Naive thymus-derived CD8-positive, alpha-beta T cell (primary cell): ENCODE data around the gene RAVER2. TPM values are rescaled to one million over a fixed set of nuclear protein-coding genes. Genes with fewer than 3 reads are reported as not detected.
A peak's percentile ranks its signal among the peaks of the same experiment; 100 is the strongest.

ENCODE experiments used
- ATAC-seq, 2 donors: fragments of 150-1000 bp; cut with Tn5 transposase in 1 of 2; sonication (Bioruptor Pico), chemical (Tn5 transposase) in 1 of 2; 1 replicate in 1 of 2; 2 replicates in 1 of 2; pipeline ENCODE4 v1.10.0; 2021; ENCODE audit warnings: mild to moderate bottlenecking in 2 of 2, moderate library complexity in 2 of 2
- POLR2A ChIA-PET: fragments of 350-600 bp; sonication (Branson Sonifier 250); formaldehyde crosslinking; loops from one replicate; lab custom pipeline; 2021; ENCODE audit warnings: antibody characterized with exemption; lab: Charles Lee
- DNase-seq, 10 donors: peaks; one replicate each; pipeline versions ENCODE4 v3.0.0 to v3.0.0-alpha.2; 2020 to 2022
- H3K27ac Mint-ChIP-seq, 10 donors: one replicate each; pipeline ENCODE4 v1.8.0; 2020 to 2022; ENCODE audit warnings: mild to moderate bottlenecking in 10 of 10, mixed read lengths in 10 of 10, moderate library complexity in 4 of 10, inconsistent platforms in 1 of 10
- H3K27me3 Mint-ChIP-seq, 5 donors: one replicate each; pipeline ENCODE4 v1.8.0; 2021 to 2022; ENCODE audit warnings: mixed read lengths in 5 of 5
- H3K36me3 Mint-ChIP-seq, 3 donors: one replicate each; pipeline ENCODE4 v1.8.0; 2020 to 2022; ENCODE audit warnings: mixed read lengths in 3 of 3, mild to moderate bottlenecking in 2 of 3, inconsistent platforms in 1 of 3
- H3K4me1 Mint-ChIP-seq, 4 donors: one replicate each; pipeline ENCODE4 v1.8.0; 2021 to 2022; ENCODE audit warnings: mixed read lengths in 4 of 4
- H3K4me3 Mint-ChIP-seq, 10 donors: one replicate each; pipeline ENCODE4 v1.8.0; 2020 to 2022; ENCODE audit warnings: mild to moderate bottlenecking in 10 of 10, mixed read lengths in 10 of 10, moderate library complexity in 6 of 10, inconsistent platforms in 1 of 10
- H3K9me3 Mint-ChIP-seq, 9 donors: one replicate each; pipeline ENCODE4 v1.8.0; 2020 to 2022; ENCODE audit warnings: mixed read lengths in 9 of 9, mild to moderate bottlenecking in 3 of 9, inconsistent platforms in 1 of 9, moderate library complexity in 1 of 9
- polyA plus RNA-seq, 3 donors: library from polyadenylated mRNA; unstranded; fragments of 300-500 nt; fragmentation: Illumina TruSeq; gene quantifications; one replicate each; pipeline ENCODE4 v1.2.3, GENCODE V29; 2021
- total RNA-seq, 8 experiments: library from RNA in 2 of 8; stranded (reverse) in 2 of 8; gene quantifications; one replicate each; pipeline ENCODE4 v1.2.3 and lab custom pipeline; 2021 to 2026

Gene RAVER2
- total and polyA plus RNA-seq, 5 experiments from 2014 or later, result 0.48 to 6.1 (median 1.8) TPM

DNA sequence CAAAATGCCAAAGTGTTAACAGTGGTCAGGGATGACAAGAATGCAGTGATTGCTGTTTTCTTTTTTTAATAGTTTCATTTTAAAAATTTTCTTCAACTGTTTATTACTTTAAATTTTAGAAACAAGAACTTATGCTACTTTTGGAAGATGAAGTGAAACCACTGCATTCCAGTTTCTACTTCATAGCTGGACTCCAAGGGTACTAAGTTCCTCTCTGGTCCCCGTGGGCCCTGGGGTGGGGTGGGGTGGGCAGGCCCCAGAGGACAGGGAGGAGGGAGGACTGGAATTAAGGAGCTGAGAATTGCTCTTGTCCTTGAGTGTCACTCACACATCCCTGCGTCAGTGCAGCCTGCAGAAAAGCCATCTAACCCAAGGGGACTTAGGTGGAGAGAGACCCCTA, 97.3 kb downstream of the RAVER2 start:
- Mint-ChIP-seq H3K27me3 (no peaks in the 10 kb centered on the region), H3K27ac (peak overlapping the region in 2 of 10 donors; percentile 29 to 56), H3K9me3 (no peaks in the 10 kb centered on the region), H3K4me1 (peaks cover 1 to 7% (median 4%) of the 10 kb centered on the region in 4 donors), H3K36me3 (peaks cover 2 to 93% (median 35%) of the 10 kb centered on the region in 3 donors), H3K4me3 (no peak overlapping the region)
- DNase-seq (no peak), ATAC-seq (no peak)
- POLR2A ChIA-PET, result no interaction called here

GRCh38 chr1:64843675-64844074, 98.8 kb downstream of the RAVER2 start:
- no peak overlapping the region for H3K4me3 Mint-ChIP-seq
- no peaks in the 10 kb centered on the region for H3K27me3 Mint-ChIP-seq
- peaks cover 0 to 93% (median 29%) of the 10 kb centered on the region in 3 donors for H3K36me3 Mint-ChIP-seq
- H3K4me1 Mint-ChIP-seq, result peaks cover 1 to 7% (median 4%) of the 10 kb centered on the region in 4 donors
- peak overlapping the region in 5 of 10 donors; percentile 13 to 83 (median 25) for H3K27ac Mint-ChIP-seq
- no peak for DNase-seq
- ATAC-seq, result no peak
- H3K9me3 Mint-ChIP-seq, result no peaks in the 10 kb centered on the region
- POLR2A ChIA-PET, result interaction anchor here (0.6 kb wide), 1 partner anchor 122 kb away, joined by 3 read pairs; no protein-coding TSS in a partner anchor

- POLR2A ChIA-PET, result interaction anchor here (0.6 kb wide), 1 partner anchor 345 kb away, joined by 3 read pairs; no protein-coding TSS in a partner anchor
- DNase-seq, result no peak
- peak overlapping the region in 3 of 10 donors; percentile 19 to 72 (median 25) for H3K27ac Mint-ChIP-seq
- no peaks in the 10 kb centered on the region for H3K27me3 Mint-ChIP-seq
- H3K9me3 Mint-ChIP-seq, result no peaks in the 10 kb centered on the region
- H3K4me3 Mint-ChIP-seq, result peak overlapping the region in 1 of 10 donors; percentile 15
- no peak for ATAC-seq
- H3K36me3 Mint-ChIP-seq, result peaks cover 0 to 95% (median 30%) of the 10 kb centered on the region in 3 donors
- H3K4me1 Mint-ChIP-seq, result peaks cover 1 to 7% (median 4%) of the 10 kb centered on the region in 4 donors
These were observed 99.3 kb downstream of the RAVER2 start for GRCh38 chr1:64844175-64844574.

DNA sequence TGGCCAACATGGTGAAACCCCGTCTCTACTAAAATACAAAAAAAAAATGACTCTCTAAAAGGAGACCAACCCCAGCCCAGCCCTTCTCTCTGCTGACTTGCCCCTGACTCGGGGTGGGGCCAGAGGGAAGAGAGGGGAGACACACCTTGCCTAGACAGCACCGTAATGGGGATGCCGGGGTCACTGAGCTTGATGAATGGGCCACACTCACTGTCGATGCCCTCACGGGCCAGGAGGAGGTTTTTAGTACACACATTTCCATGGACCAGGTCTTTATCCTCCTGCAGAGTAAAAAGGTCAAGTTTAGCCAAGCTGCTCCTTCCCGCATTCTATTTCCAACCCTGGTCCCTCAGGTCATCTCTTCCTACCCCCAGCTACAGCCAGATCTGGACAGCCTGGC, 99.7 kb downstream of the RAVER2 start:
- Mint-ChIP-seq H3K27me3 (no peaks in the 10 kb centered on the region), H3K4me1 (peaks cover 1 to 9% (median 4%) of the 10 kb centered on the region in 4 donors), H3K27ac (peak overlapping the region in 7 of 10 donors; percentile 4 to 66 (median 51)), H3K4me3 (no peak overlapping the region), H3K9me3 (no peaks in the 10 kb centered on the region), H3K36me3 (peaks cover 0 to 95% (median 27%) of the 10 kb centered on the region in 3 donors)
- DNase-seq, result no peak
- no peak for ATAC-seq
- POLR2A ChIA-PET, result interaction anchor here (0.6 kb wide), 1 partner anchor 345 kb away, joined by 3 read pairs; no protein-coding TSS in a partner anchor

DNA sequence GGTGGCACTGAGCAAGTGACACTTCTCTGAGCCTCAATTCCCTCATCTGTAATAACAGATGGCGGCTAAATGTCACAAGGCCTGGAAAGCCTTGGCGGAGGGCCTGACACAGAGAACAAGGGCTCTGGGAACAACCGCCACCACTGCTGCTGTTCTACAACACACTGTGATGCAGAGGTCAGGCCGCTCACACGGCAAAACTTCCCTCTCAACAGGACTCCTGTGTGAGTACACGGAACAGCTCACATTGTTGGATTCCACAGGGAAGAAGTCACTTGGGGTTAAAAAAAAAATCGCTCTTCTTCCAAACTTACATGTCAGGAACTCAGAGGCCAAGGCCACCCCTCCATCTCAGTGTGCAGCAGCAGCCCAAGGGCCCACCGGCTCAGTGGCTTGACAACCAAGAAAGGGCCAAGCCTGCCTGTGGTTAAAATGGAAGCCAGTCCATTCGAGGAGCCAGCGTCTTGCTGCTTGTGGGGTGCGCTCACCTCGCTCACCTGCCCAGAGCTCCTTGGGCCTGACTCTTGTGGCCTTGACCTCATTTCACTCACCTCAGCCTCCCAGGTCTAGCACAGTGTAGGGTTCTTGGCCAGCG, 101.1 kb downstream of the RAVER2 start:
- POLR2A ChIA-PET, result interaction anchor here (0.7 kb wide), 1 partner anchor 17 kb away, joined by 3 read pairs; no protein-coding TSS in a partner anchor
- no peaks in the 10 kb centered on the region for H3K9me3 Mint-ChIP-seq
- H3K27me3 Mint-ChIP-seq, result no peaks in the 10 kb centered on the region
- DNase-seq (no peak), ATAC-seq (no peak)
- peaks cover 0 to 94% (median 25%) of the 10 kb centered on the region in 3 donors for H3K36me3 Mint-ChIP-seq
- H3K4me1 Mint-ChIP-seq, result peaks cover 2 to 8% (median 4%) of the 10 kb centered on the region in 4 donors
- peak overlapping the region in 6 of 10 donors; percentile 5 to 84 (median 66) for H3K27ac Mint-ChIP-seq
- no peak overlapping the region for H3K4me3 Mint-ChIP-seq

DNA sequence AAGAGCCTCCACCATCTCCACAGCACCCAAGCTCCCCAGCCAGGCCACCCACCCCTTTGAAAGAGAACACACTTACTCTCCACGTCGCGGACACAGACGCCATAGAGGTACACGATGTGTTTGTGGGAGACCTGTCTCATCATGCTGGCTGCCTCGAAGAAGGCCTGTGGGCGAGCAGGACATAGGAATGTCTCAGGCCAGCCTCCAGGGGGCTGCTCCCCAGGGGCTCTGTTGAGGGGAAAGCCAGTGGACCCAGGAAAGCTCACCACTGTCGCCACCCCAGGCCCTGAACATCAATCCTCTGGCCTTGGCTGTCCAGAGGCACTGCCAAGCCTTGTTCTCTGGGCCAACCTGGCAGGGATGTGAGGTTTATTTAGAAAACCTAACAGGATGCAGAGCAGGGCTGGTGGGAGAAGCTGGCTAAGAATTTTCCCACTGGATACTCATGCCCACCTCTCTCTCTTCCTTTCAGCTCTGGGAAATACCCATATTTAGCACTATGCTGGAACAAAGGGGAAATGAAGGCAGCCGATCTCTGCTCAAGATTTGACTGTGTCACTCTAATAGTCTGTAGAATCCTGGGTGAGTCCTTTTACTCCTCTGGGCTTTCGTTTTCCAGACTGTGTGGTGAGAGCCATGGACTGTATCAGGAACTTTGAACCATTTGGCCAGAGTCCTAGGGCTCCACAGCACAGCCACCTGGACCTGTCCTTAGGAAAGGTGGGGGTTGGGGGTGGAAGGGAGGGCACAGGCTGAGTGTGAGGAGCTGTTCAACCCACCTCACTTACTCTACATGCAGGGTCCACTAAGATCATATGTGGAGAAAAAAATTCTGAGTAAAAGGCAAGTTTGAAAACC, 101.9 kb downstream of the RAVER2 start:
- no peaks in the 10 kb centered on the region for H3K27me3 Mint-ChIP-seq
- POLR2A ChIA-PET, result interaction anchor here (0.7 kb wide), 1 partner anchor 420 kb away, joined by 3 read pairs; no protein-coding TSS in a partner anchor
- peaks cover 0 to 92% (median 27%) of the 10 kb centered on the region in 3 donors for H3K36me3 Mint-ChIP-seq
- DNase-seq (no peak), ATAC-seq (no peak)
- H3K4me3 Mint-ChIP-seq, result peak overlapping the region in 2 of 10 donors; percentile 33 to 38
- H3K4me1 Mint-ChIP-seq, result peaks cover 2 to 9% (median 4%) of the 10 kb centered on the region in 4 donors
- H3K27ac Mint-ChIP-seq, result peak overlapping the region in 8 of 10 donors; percentile 12 to 84 (median 59)
- H3K9me3 Mint-ChIP-seq, result no peaks in the 10 kb centered on the region

DNA sequence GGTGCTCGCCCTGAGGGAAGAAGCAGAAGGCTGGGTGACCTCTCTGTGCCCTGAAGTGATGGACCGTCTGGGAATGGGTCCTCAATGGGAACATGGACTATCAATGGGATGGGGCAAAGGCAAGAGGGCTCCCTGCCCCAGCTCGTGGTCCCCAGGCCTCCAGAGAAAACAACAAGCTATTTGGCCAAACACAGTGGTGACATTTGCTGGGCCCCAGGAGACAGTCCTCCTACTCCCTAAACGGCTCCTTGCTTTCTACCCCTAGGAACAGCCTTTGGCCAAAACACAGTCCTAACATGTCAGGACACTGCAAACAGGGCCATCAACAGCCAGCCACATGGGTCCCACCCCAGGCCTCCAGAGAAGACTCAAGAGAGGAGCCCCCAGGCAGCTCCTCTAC, 102.8 kb downstream of the RAVER2 start:
- Mint-ChIP-seq H3K4me3 (no peak overlapping the region), H3K27me3 (no peaks in the 10 kb centered on the region), H3K36me3 (peaks cover 0 to 95% (median 27%) of the 10 kb centered on the region in 3 donors), H3K27ac (peak overlapping the region in 2 of 10 donors; percentile 23 to 52), H3K4me1 (peaks cover 2 to 13% (median 4%) of the 10 kb centered on the region in 4 donors), H3K9me3 (no peaks in the 10 kb centered on the region)
- POLR2A ChIA-PET, result no interaction called here
- DNase-seq (no peak), ATAC-seq (no peak)

GRCh38 chr1:64848136-64848535, 103.3 kb downstream of the RAVER2 start:
- Mint-ChIP-seq H3K27ac (peak overlapping the region in 2 of 10 donors; percentile 9 to 23), H3K36me3 (peaks cover 0 to 95% (median 25%) of the 10 kb centered on the region in 3 donors)

GRCh38 chr1:64848803-64849202, 103.9 kb downstream of the RAVER2 start:
- H3K9me3 Mint-ChIP-seq, result no peaks in the 10 kb centered on the region
- peak overlapping the region in 6 of 10 donors; percentile 14 to 61 (median 32) for H3K27ac Mint-ChIP-seq
- no peaks in the 10 kb centered on the region for H3K27me3 Mint-ChIP-seq
- ATAC-seq (no peak), DNase-seq (no peak)
- POLR2A ChIA-PET, result interaction anchor here (1.0 kb wide), 1 partner anchor 13 kb away, joined by 4 read pairs; no protein-coding TSS in a partner anchor
- H3K4me3 Mint-ChIP-seq, result peak overlapping the region in 1 of 10 donors; percentile 15
- H3K4me1 Mint-ChIP-seq, result peaks cover 0 to 12% (median under 1%) of the 10 kb centered on the region in 4 donors
- peaks cover 0 to 95% (median 29%) of the 10 kb centered on the region in 3 donors for H3K36me3 Mint-ChIP-seq

More at GRCh38 chr1:64848136-64848535, 103.3 kb downstream of the RAVER2 start:
- ATAC-seq (no peak), DNase-seq (no peak)
- H3K27me3 Mint-ChIP-seq, result no peaks in the 10 kb centered on the region
- POLR2A ChIA-PET, result no interaction called here
- H3K4me3 Mint-ChIP-seq, result no peak overlapping the region
- no peaks in the 10 kb centered on the region for H3K9me3 Mint-ChIP-seq
- peaks cover 0 to 12% (median 2%) of the 10 kb centered on the region in 4 donors for H3K4me1 Mint-ChIP-seq

DNA sequence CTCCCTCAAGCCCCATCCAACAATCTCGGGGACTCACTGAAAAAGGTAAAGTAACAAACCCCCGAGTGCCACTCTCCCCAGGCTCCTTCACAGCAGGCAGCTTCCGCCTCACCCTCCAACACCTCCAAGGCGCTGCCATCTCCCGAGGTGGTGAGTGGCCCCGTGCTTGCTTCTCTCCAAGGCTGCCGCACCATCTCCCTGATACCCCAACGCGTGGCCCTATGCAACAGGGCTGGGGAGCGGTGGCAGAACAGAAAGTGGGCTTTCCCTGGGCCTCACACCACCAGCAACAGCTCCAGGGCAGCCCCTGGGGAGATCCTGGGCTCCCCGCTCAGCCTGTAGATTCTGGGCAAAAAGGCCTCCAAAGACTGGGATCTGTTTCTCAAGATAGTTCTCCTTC, 105.1 kb downstream of the RAVER2 start:
- Mint-ChIP-seq H3K36me3 (peaks cover 0 to 95% (median 24%) of the 10 kb centered on the region in 3 donors), H3K4me3 (peak overlapping the region in 1 of 10 donors; percentile 74), H3K27me3 (no peaks in the 10 kb centered on the region), H3K27ac (peak overlapping the region in 5 of 10 donors; percentile 41 to 74 (median 52)), H3K9me3 (no peaks in the 10 kb centered on the region), H3K4me1 (peaks cover 0 to 10% (median 4%) of the 10 kb centered on the region in 4 donors)
- POLR2A ChIA-PET, result no interaction called here
- ATAC-seq, result no peak
- DNase-seq, result no peak

- no peak for ATAC-seq
- peak overlapping the region in 3 of 10 donors; percentile 54 to 61 (median 60) for H3K27ac Mint-ChIP-seq
- H3K36me3 Mint-ChIP-seq, result peaks cover 0 to 96% (median 26%) of the 10 kb centered on the region in 3 donors
These were observed 106.0 kb downstream of the RAVER2 start for GRCh38 chr1:64850846-64851245.

DNA sequence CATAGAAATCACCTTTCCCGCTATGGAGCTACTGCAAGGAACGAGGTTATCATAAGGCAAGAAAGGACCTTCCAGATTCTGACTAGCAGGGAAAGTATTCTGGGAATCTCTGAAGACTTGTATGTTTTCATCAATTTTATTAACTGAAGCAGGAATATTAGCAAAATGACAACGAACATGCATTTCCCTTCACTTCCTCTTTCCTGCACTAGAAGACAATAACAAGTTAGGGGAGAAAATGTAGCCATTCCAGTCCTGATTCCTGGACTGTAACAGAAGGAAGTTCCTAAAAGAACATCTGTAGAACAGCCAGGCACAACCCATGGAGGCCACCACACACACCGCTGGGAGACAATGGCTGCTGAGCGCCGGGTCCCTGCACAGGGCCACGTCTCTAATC, 106.8 kb downstream of the RAVER2 start:
- H3K4me1 Mint-ChIP-seq, result peaks cover 0 to 8% (median 4%) of the 10 kb centered on the region in 4 donors
- no peaks in the 10 kb centered on the region for H3K9me3 Mint-ChIP-seq
- peak overlapping the region in 8 of 10 donors; percentile 16 to 82 (median 52) for H3K27ac Mint-ChIP-seq
- H3K4me3 Mint-ChIP-seq, result no peak overlapping the region
- ATAC-seq (no peak), DNase-seq (no peak)
- POLR2A ChIA-PET, result interaction anchor here (0.7 kb wide), 1 partner anchor 25 kb away, joined by 3 read pairs; no protein-coding TSS in a partner anchor
- no peaks in the 10 kb centered on the region for H3K27me3 Mint-ChIP-seq
- peaks cover 0 to 96% (median 25%) of the 10 kb centered on the region in 3 donors for H3K36me3 Mint-ChIP-seq

More at GRCh38 chr1:64850846-64851245, 106.0 kb downstream of the RAVER2 start:
- POLR2A ChIA-PET, result no interaction called here
- Mint-ChIP-seq H3K9me3 (no peaks in the 10 kb centered on the region), H3K4me1 (peaks cover 0 to 10% (median 4%) of the 10 kb centered on the region in 4 donors), H3K4me3 (peak overlapping the region in 1 of 10 donors; percentile 63), H3K27me3 (no peaks in the 10 kb centered on the region)
- DNase-seq, result no peak
